AG09309 (cell line): Measurements from ENCODE around the gene LDB2.
A peak's percentile ranks its signal among the peaks of the same experiment; 100 is the strongest.

ENCODE experiments used
- DNase-seq: peaks from one replicate; pipeline ENCODE4 v3.0.0-alpha.2; 2010; ENCODE audit warnings: low read depth
- H3K4me3 ChIP-seq: 2 replicates; pipeline ENCODE4 v1.5.1; 2011; ENCODE audit warnings: mild to moderate bottlenecking, low read depth, low read length, moderate library complexity; ENCODE audit not compliant: control insufficient read depth
- TF ChIP-seq, protein P1 (sequence below): IDR thresholded peaks from 2 replicates; pipeline ENCODE4 v1.5.1; 2011; ENCODE audit warnings: mild to moderate bottlenecking, low read depth, low read length, inconsistent platforms; ENCODE audit not compliant: insufficient read depth, control insufficient read depth; ENCODE audit errors: missing control alignments

Gene LDB2

DNA sequence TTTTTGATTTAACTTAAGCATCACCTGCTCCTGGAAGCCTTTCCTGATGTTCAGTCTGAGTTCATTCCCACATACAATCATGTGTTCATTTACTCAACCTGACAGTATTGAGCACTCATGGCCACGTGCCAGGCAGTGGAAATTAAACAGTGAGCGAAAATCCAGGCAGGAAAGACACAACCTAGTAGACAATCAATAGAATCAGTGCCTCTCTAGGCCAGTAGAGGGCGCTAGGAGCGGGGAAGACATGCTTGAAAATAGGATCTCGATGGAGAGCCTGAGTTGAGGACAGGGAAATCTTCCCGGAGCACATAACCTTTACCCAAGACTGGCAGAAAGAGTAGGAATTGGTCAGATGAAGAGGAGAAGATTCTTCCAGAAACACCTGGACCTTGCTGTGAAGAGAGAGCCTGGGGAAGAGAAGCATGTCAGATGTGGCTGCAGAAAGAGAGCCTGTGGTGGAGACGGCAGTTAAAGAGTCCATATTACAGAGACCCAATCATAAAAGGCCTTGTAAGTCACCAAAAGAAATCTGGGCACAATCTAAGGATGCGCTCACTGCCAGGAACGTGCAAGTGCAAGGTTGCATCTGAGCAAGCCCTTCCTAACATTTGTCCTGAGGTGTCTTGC lies 103.5 kb downstream of the LDB2 start:
- no peak overlapping the region for H3K4me3 ChIP-seq
- TF ChIP-seq, protein P1, sequence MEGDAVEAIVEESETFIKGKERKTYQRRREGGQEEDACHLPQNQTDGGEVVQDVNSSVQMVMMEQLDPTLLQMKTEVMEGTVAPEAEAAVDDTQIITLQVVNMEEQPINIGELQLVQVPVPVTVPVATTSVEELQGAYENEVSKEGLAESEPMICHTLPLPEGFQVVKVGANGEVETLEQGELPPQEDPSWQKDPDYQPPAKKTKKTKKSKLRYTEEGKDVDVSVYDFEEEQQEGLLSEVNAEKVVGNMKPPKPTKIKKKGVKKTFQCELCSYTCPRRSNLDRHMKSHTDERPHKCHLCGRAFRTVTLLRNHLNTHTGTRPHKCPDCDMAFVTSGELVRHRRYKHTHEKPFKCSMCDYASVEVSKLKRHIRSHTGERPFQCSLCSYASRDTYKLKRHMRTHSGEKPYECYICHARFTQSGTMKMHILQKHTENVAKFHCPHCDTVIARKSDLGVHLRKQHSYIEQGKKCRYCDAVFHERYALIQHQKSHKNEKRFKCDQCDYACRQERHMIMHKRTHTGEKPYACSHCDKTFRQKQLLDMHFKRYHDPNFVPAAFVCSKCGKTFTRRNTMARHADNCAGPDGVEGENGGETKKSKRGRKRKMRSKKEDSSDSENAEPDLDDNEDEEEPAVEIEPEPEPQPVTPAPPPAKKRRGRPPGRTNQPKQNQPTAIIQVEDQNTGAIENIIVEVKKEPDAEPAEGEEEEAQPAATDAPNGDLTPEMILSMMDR = peak; percentile 91
- DNase-seq = peak; percentile 21

DNA sequence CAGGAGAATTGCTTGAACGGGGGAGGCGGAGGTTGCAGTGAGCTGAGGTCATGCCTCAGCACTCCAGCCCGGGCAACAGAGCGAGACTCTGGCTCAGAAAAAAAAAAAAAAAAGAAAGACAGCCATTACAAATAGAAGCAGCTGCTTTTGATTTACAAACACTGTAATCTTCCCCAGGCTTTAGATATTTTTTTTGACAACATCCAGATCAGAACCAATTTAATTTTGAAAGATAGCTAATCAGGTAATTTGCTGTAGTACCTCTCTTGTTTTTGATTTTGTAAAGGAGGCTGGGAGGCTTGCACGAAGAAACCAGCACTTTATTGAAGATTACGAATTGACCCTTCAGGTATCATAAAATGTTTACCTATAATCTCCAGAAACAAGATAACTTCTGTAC lies 107.0 kb downstream of the LDB2 start:
- TF ChIP-seq, protein P1 = no peak
- H3K4me3 ChIP-seq = no peak overlapping the region
- DNase-seq = no peak

DNA sequence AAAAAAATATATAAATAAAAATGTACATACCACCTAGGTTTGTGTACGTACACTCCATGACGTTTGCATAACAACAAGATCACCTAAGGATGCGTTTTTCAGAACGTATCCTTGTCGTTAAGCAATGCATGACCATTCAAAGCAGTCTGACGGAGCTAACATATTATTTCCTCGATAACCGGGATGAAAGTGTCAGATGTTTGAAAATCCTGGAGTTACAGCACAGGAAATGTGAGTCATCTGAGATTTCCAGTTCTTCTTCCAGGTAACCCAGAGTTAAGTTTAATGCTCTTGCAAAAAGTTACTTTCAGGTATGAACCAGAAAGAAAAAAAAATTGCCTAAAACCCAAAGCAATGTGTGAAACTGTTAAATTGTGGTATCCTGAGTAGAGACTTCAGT lies 107.9 kb downstream of the LDB2 start:
- DNase-seq = no peak
- no peak overlapping the region for H3K4me3 ChIP-seq
- TF ChIP-seq, protein P1 = no peak

DNA sequence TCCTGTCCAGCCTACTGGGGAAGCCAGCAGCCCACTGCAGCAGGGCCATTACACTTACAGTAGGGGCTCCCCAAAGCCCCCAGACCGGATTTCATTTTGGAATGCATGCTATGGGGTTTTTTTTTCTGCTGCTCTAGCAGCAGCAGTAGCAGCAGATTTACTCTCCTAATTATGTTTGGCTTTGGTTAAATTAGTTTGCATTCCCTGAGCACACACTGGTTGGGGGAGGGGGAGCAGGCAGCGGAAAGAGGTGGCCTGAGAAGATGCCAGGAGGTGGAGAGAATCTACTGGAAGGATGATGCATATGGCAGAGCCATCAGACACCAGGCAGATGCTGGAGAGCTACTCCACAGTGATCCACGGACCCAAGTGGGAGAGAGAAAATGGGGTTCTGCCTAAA lies 109.6 kb downstream of the LDB2 start:
- TF ChIP-seq, protein P1 = no peak
- no peak for DNase-seq
- no peak overlapping the region for H3K4me3 ChIP-seq

DNA sequence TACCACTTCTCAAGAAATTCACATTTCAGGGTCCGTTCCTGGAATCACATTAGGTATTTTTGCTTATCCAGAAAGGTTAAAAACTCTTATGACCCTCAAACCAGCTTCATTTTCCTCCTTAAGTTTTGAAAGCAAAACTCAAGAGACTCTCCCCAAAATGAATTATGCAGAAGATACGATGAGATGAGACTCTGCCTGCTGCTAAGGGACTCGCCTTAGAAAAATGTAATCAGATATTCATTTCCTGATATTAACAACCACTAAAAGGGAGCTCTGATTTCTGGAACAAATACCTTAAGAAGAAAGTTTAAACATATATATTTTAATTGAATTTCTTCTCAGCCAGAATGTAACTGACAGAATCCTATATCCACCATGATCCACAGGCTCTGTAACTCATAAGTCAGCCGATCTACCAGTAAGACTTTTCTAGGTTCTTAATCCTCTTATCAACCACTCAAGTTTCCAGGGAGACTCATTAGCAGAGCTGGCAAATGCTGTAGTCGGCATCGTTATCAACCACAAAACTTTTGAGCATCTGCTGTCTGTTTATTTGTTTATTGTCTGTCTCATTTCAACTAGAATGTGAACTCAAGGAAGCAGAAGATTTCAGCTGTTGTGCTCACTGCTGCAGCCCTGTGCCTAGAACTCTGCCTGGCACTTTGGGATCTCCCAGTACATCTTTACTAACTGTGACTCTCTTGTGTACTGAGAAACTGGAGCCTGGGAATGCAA lies 112.5 kb downstream of the LDB2 start:
- peak; percentile 14 for DNase-seq
- no peak overlapping the region for H3K4me3 ChIP-seq
- TF ChIP-seq, protein P1 = no peak

DNA sequence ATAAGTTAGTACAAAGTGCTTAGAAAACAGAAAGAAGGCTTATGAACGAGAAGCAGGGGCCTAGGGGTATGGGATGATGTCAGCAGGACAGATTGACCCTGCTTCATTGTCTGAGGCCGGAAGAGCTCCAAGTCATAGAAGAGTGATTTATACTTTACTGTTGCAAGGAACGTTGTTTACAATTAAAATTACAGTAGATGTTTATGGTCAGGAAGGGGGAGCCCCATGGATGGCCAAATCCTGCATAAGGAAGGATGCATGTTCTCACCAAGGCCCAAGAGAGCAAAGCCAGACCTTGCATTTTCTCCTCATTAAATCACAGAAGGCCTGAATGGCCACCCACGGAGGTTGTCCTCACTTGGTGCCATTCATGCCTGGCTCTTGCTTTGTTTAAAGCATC lies 115.3 kb downstream of the LDB2 start:
- TF ChIP-seq, protein P1 = no peak
- H3K4me3 ChIP-seq = no peak overlapping the region
- no peak for DNase-seq
